Tibial nerve (tissue), 3 donors: ENCODE data around the gene FOXD2.

Experiments used
- CTCF ChIP-seq, 5 experiments: fragments of 200-600 bp in 3 of 5; fragments of 450-650 bp in 2 of 5; sonication (generic) in 3 of 5; IDR thresholded peaks; one replicate each; pipeline ENCODE4 v1.5.1; 2016 to 2019; ENCODE audit warnings: antibody characterized with exemption in 5 of 5, mild to moderate bottlenecking in 3 of 5, moderate library complexity in 2 of 5
- POLR2A ChIP-seq, 2 donors: fragments of 450-650 bp; IDR thresholded peaks; one replicate each; pipeline ENCODE4 v1.6.1; 2017; ENCODE audit warnings: antibody characterized with exemption in 2 of 2, mild to moderate bottlenecking in 2 of 2, moderate library complexity in 2 of 2

- TF ChIP-seq CTCF (IDR thresholded peaks at IDR 0.05) (no peak), POLR2A (IDR thresholded peaks at IDR 0.05) (no peak)
Observed at GRCh38 chr1:47469390-47469759, 31.5 kb downstream of the FOXD2 start.
